ENCODE measurements around the gene KLHL40.

Gene KLHL40

GRCh38 chr3:42702982-42703694 lies 17.8 kb downstream of the KLHL40 start:
- no peak for DNase-seq (ENCODE audit: low read depth, low spot score)

DNA sequence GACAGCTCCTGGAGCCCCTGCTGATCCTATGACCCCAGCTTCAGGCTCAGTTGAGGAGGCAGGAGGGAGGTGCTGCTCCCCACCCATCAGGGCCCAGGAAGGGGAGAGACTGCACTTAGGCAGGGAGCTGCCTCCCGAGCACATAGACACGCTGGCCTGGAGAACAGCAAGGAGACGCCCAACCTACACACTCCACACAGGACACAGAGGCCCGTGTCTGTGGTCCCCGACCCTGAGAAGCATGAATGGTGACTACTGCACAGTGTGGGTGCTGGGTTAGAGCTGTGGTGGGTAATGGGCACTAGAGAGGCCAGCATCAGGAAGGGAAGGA lies 18.3 kb downstream of the KLHL40 start:
- no peak for DNase-seq (ENCODE audit: low read depth, low spot score)

GRCh38 chr3:42704136-42704841 lies 19.0 kb downstream of the KLHL40 start:
- DNase-seq (ENCODE audit: low read depth, low spot score) = no peak

GRCh38 chr3:42705058-42705767 lies 19.9 kb downstream of the KLHL40 start:
- no peak for DNase-seq (ENCODE audit: low read depth, low spot score)

- DNase-seq (ENCODE audit: low read depth, low spot score) = no peak
These were observed 20.7 kb downstream of the KLHL40 start for GRCh38 chr3:42705962-42706585.

DNA sequence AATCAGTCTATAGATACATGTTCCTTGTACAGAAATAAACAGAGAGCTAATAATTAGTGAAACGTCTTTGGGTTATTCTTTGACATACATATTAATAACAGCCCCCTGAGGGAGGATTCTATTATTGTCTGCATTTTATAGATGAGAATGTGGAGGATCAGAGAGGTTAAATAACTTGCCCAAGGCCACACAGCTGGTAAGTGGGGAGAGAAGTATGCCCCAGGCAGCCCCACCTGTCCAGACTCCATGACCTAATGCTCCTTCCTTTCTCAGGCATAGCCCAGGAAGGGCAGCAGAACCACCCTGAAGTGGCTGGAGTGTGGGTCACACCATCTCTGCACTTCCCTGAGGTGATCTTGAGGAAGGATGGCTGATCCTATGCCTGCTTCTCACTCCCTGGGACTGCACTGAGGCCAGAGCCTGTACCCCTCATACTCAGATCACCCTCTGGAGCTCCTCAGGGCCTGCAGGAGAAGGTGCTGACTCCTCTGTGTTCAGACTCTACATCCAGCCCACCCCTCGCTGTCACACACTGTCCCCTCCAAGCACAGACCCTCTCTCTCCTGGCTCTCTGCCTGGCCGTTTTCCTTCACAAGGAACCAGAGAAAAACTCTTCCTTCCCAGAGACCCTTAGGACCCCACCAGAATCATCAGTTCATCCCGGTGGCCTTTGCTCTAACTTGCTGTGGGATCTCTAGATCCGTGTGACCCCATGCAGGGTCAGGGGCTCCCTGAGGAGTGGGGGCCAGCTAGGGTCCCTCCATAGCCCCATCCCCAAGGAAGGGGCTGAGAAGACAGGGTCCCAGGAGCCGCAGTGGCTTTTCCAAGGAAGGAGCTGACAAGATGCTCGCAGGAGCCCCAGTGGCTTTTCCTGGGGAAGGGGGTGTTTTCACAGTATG lies 21.6 kb downstream of the KLHL40 start:
- no peak for DNase-seq (ENCODE audit: low read depth, low spot score)

DNA sequence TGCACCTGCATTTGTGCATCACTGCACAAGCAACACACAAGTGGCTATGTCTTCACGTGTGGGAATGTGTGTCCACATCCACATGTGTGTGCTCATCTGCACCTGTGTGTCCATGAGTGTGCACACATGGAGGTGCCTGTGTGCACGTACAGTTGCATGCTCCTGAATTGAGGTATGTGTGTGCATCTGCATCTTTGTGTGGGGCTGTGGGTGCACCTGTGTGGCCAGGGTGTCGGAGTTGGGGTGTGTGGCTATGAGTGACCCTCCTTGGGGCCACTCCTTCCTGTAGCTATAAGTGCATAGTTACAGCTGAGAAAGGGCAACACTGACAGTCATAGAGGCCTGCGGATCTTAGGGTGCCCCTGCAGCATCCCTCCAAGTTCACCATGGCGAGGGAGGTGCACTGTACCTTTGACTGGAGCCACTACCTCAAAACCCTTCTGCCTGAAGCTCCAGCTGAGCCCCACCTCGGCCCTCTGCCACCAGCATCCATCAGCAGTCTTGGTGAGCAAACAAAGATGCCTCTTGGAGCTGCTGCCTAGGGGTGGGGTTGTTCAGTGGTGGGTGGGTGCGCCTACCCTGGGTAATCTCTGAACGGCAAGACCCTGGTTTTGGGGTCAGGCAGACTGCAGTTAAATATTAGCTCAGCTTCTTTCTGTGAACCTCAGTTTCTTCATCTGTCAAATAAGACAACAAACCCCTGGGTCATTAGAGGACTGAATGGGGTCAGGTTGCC lies 22.5 kb downstream of the KLHL40 start:
- DNase-seq (ENCODE audit: low read depth, low spot score) = no peak

DNA sequence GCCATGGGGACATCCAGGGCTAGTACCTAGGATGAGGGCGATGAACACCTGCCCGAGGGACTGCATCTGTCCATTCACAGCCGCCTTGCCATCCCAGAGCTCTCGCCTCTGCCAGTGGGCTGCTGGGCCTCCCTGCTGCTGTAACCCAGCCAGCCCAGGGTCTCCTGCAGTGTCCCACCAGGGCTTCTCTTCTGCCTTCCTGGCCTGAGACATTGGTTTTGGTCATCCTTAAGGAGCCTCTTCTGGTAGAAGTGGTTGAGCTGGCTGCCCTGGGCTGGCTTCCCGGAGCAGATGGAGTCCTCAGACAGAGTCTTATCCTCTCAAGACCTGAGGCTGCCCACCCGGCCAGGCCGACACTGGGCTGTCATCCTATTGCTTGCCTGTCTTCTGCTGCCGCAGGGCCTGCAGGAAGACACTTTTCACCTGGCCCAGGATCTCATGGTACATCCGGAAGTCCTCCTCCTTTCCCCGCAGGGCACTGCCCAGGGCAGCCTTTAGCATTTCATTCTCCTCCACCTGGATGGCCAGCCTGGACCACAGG lies 23.3 kb downstream of the KLHL40 start:
- no peak for DNase-seq (ENCODE audit: low read depth, low spot score)

- no peak for DNase-seq (ENCODE audit: low read depth, low spot score)
These were observed 24.3 kb downstream of the KLHL40 start for GRCh38 chr3:42709621-42710020.

- DNase-seq (ENCODE audit: low read depth, low spot score) = no peak
These were observed 25.1 kb downstream of the KLHL40 start for GRCh38 chr3:42710323-42711021.

DNA sequence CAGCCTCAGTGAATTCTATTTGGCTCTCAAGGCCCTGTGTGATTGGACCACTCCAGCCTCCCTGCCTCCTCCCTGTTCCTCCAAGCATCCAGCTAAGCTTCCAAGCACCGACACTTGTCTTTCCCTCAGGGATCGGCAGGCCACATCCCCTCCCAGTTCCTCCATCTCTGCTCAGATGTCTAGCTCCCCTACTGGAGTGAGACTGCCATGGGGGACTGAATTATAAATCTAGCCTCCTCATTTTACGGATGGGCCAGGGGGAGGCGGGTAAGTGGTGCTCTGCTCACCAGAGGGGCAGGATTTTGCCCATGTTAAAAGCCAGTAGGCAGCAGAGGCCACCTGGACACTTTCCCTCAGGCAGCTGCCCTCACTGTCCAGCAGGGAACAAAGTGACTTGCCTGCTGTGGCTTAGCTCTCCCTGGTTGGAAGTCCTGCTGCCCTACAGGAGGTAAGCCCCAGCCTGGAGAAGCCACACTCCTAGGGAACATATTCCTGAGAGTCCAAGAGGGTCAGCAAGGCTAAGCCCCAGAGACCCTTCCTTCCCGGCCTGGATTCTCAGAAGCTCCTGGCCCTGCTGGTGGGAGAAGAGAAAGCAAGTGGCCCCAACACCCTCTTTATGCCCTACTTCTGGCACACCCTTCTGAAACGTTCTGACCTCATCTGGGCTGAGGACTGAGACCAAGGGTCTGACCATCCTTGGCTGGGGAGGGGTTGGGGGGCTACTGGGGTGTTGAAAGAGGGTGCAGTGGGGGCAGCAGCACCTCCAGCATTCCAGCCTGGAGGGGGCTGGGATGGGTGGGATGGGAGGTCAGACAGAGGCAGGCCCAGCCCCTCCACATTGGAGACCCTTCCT lies 26.4 kb downstream of the KLHL40 start:
- no peak for DNase-seq (ENCODE audit: low read depth, low spot score)

GRCh38 chr3:42712344-42712648 lies 27.0 kb downstream of the KLHL40 start:
- DNase-seq (ENCODE audit: low read depth, low spot score) = no peak

GRCh38 chr3:42712688-42713372 lies 27.5 kb downstream of the KLHL40 start:
- DNase-seq (ENCODE audit: low read depth, low spot score) = no peak

DNA sequence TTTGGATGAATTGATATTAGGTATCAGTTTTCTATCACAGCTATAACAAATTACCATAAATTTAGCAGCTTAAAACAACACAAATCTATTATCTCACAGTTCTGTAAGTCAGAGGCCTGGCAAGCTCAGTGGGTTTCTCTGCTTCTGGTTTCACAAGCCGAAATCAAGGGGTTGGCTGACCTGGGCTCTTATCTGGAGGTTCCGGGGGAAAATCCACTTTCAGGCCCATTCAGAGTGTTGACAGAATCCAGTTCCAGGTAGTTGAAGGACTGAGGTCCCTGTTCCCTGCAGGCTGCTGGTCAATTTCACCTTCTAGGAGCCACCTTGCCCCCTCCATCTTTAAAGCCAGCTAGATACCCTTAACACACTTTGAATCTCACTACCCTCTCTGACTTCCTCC lies 28.4 kb downstream of the KLHL40 start:
- DNase-seq (ENCODE audit: low read depth, low spot score) = no peak

DNA sequence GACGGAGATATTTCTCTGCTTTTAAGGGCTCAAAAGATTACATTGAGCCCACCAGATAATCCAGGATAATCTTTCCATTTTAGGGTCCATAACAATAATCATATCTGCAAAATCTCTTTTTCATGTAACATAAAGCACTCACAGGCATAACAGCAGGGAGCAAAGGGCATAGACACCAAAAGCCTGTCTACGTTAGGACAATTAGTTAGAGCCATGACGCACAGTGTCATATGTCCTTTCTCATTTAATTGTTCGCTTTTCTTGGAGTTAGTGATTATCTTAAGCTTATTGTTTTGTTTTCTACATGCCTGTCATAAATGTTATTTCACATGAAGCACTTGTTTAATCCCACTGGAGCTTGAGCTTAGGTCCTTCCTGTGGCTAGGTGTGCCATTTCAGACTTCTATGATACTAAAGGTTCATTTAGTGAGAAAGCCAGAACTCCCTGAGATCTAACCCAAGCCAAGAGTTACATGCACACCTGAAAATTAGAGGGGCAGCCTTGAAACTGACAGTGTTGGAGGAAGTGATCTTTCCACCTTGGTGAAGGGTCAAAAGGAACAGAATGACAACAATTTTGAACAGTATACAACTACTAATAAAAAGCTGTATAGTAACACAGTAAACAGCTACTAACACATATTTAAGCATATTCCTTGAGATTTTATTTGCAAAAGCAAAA lies 29.0 kb downstream of the KLHL40 start:
- DNase-seq (ENCODE audit: low read depth, low spot score) = no peak

GRCh38 chr3:42717306-42717705 lies 32.0 kb downstream of the KLHL40 start:
- DNase-seq (ENCODE audit: low read depth, low spot score) = no peak

DNA sequence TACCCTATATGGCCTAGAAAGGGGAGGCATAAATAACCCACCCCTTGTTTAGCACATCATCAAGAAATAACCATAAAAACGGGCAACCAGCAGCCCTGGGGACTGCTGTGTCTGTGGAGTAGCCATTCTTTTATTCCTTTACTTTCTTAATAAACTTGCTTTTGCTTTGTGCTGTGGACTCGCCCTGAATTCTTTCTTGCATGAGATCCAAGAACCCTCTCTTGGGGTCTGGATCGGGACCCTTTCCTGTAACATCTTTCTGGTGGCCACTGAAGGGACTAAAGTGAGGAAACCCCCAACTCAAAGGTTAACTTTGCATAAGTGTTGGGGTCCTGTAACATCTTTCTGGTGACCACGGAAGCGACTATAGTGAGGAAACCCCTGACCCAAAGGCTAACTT lies 33.0 kb downstream of the KLHL40 start:
- no peak for DNase-seq (ENCODE audit: low read depth, low spot score)

DNA sequence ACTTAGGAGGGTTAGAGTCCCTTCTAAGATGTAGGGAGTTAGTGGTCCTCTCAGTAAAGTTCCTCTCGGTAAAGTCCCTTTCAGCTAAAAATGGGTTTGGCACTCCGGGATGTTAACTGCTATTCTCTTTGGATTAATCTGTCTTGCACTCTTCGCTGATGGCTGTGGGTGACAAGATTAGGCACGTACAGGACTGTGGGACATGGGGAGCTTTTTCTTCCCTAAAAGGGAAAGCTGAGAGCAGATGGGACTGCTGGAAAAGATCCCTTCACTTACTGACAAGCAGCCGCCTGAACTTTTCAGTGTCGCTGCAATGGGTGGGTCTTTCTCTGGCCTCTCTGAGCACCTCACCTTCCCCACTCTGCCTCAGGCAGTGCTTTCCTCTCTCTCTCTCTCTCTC lies 33.7 kb downstream of the KLHL40 start:
- DNase-seq (ENCODE audit: low read depth, low spot score) = no peak
